Thyroid gland (tissue), 4 donors: Measurements from ENCODE around the gene SFXN5.

Experiments
- CTCF ChIP-seq, 6 experiments: fragments of 200-600 bp in 3 of 6; fragments of 450-650 bp in 3 of 6; sonication (generic) in 3 of 6; IDR thresholded peaks; one replicate each; pipeline ENCODE4 v1.5.1; 2016 to 2019; ENCODE audit warnings: antibody characterized with exemption in 6 of 6, mild to moderate bottlenecking in 2 of 6, inconsistent platforms in 1 of 6, moderate library complexity in 1 of 6
- POLR2A ChIP-seq, 2 donors: fragments of 450-650 bp; IDR thresholded peaks; one replicate each; pipeline ENCODE4 v1.6.1; 2017; ENCODE audit warnings: antibody characterized with exemption in 2 of 2, mild to moderate bottlenecking in 2 of 2, moderate library complexity in 1 of 2

DNA sequence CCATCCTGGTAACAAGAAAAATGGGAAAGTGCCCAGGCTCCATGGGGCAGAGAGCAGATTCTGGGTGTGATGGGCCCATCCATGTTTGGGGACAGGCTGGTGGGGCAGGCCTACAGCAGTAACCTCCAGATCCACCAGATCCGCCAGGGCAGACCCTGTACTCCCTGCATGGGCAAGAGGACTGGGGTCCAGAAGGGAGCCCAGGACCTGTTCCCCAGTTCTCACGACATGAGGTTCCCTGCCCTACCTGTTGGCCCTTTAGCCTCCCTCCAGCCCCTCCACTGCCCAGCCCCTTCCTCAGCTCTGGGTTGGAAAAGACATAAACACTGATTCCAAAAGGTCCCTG lies 115.5 kb downstream of the SFXN5 start:
- no peak for TF ChIP-seq CTCF (IDR thresholded peaks at IDR 0.05)
- no peak for TF ChIP-seq POLR2A (IDR thresholded peaks at IDR 0.05)
